Liver (tissue), 9 donors: ENCODE results near the gene DISP3. TPM values are rescaled to one million over a fixed set of nuclear protein-coding genes. Genes with fewer than 3 reads are reported as not detected.

ENCODE experiments used
- DNase-seq: peaks from one replicate; pipeline ENCODE4 v3.0.0-alpha.2; 2017; ENCODE audit warnings: low spot score
- H3K27ac ChIP-seq, 2 donors: one replicate each; pipeline ENCODE4 v1.7.0; 2013; ENCODE audit warnings: inconsistent platforms in 2 of 2, low read length in 2 of 2, control low read depth in 1 of 2, low read depth in 1 of 2, mild to moderate bottlenecking in 1 of 2
- H3K27me3 ChIP-seq, 4 donors: one replicate each; pipeline versions ENCODE4 v1.6.1 to v1.7.0; 2013; ENCODE audit warnings: low read length in 3 of 4, inconsistent platforms in 1 of 4, mild to moderate bottlenecking in 1 of 4, moderate library complexity in 1 of 4; ENCODE audit not compliant: control insufficient read depth in 4 of 4, insufficient read depth in 4 of 4
- H3K36me3 ChIP-seq, 4 donors: one replicate each; pipeline versions ENCODE4 v1.6.1 to v1.7.0; 2013; ENCODE audit warnings: low read length in 3 of 4, mild to moderate bottlenecking in 3 of 4, low read depth in 1 of 4, moderate library complexity in 1 of 4; ENCODE audit not compliant: control insufficient read depth in 4 of 4, insufficient read depth in 3 of 4
- H3K4me1 ChIP-seq, 4 donors: one replicate each; pipeline versions ENCODE4 v1.6.1 to v1.7.0; 2013; ENCODE audit warnings: low read length in 3 of 4, mild to moderate bottlenecking in 3 of 4, moderate library complexity in 1 of 4; ENCODE audit not compliant: control insufficient read depth in 4 of 4, insufficient read depth in 4 of 4
- H3K4me3 ChIP-seq, 3 donors: one replicate each; pipeline versions ENCODE4 v1.6.1 to v1.7.0; 2013; ENCODE audit warnings: low read length in 3 of 3, control low read depth in 1 of 3, low read depth in 1 of 3, mild to moderate bottlenecking in 1 of 3
- H3K9ac ChIP-seq, 2 donors: one replicate each; pipeline ENCODE4 v1.7.0; 2013; ENCODE audit warnings: low read length in 2 of 2, mild to moderate bottlenecking in 2 of 2, moderate library complexity in 2 of 2, control low read depth in 1 of 2, low read depth in 1 of 2
- H3K9me3 ChIP-seq, 4 donors: one replicate each; pipeline versions ENCODE4 v1.6.1 to v1.7.0; 2013; ENCODE audit warnings: low read length in 3 of 4; ENCODE audit not compliant: control insufficient read depth in 4 of 4
- EGR1 ChIP-seq, 2 donors: IDR thresholded peaks; 2 replicates each; pipeline ENCODE4 v1.6.1; 2016 to 2018; ENCODE audit warnings: antibody characterized with exemption in 2 of 2, low read depth in 2 of 2
- FOXA1 ChIP-seq: IDR thresholded peaks from 2 replicates; pipeline ENCODE4 v1.6.1; 2016; ENCODE audit warnings: antibody characterized with exemption
- FOXA2 ChIP-seq: IDR thresholded peaks from 2 replicates; pipeline ENCODE4 v1.6.1; 2016; ENCODE audit warnings: antibody characterized with exemption
- GABPA ChIP-seq, 2 donors: IDR thresholded peaks in 1 of 2; conservative IDR thresholded peaks in 1 of 2; 2 replicates each; pipeline ENCODE4 v1.6.1; 2016; ENCODE audit warnings: antibody characterized with exemption in 2 of 2, mild to moderate bottlenecking in 1 of 2, moderate library complexity in 1 of 2
- HNF4A ChIP-seq, 2 donors: conservative IDR thresholded peaks; 2 replicates each; pipeline ENCODE4 v1.6.1; 2016; ENCODE audit warnings: antibody characterized with exemption in 2 of 2, mild to moderate bottlenecking in 2 of 2
- HNF4G ChIP-seq: IDR thresholded peaks from 2 replicates; pipeline ENCODE4 v1.6.1; 2016; ENCODE audit warnings: antibody characterized with exemption
- JUND ChIP-seq, 2 donors: IDR thresholded peaks; 2 replicates each; pipeline ENCODE4 v1.6.1; 2016; ENCODE audit warnings: antibody characterized with exemption in 2 of 2
- NR2F2 ChIP-seq: IDR thresholded peaks from 2 replicates; pipeline ENCODE4 v1.6.1; 2016; ENCODE audit warnings: antibody characterized with exemption
- RAD21 ChIP-seq, 2 donors: IDR thresholded peaks; 2 replicates each; pipeline ENCODE4 v1.6.1; 2016; ENCODE audit warnings: antibody characterized with exemption in 2 of 2, mild to moderate bottlenecking in 2 of 2
- RXRA ChIP-seq, 2 donors: IDR thresholded peaks; 2 replicates each; pipeline ENCODE4 v1.6.1; 2017 to 2018; ENCODE audit warnings: antibody characterized with exemption in 2 of 2, mild to moderate bottlenecking in 1 of 2
- SP1 ChIP-seq: IDR thresholded peaks from 2 replicates; pipeline ENCODE4 v1.6.1; 2018; ENCODE audit warnings: antibody characterized with exemption, mild to moderate bottlenecking
- TAF1 ChIP-seq: conservative IDR thresholded peaks from 2 replicates; pipeline ENCODE4 v1.6.1; 2016; ENCODE audit warnings: antibody characterized with exemption, mild to moderate bottlenecking
- YY1 ChIP-seq: IDR thresholded peaks from 2 replicates; pipeline ENCODE4 v1.6.1; 2016; ENCODE audit warnings: antibody characterized with exemption, mild to moderate bottlenecking
- WGBS: extraction: QIAGEN DNeasy Blood & Tissue Kit; methylation state at CpG from one replicate; pipeline ENCODE4 v1.1.7; 2013; 5-methylcytosine and 5-hydroxymethylcytosine counted together
- polyA plus RNA-seq, 2 donors: library from polyadenylated mRNA; stranded (reverse) in 1 of 2; unstranded in 1 of 2; fragments of 200-250 nt in 1 of 2; fragments of >200 nt in 1 of 2; fragmentation: Nextera tagmentation in 1 of 2; extraction: Ambion mirVana in 1 of 2; gene quantifications; one replicate each; pipeline versions ENCODE4 v1.2.1 to v1.2.3, GENCODE V29; 2013 to 2015
- total RNA-seq, 2 donors: library from RNA; depleted of rRNA; stranded (reverse); fragments of >200 nt; gene quantifications; one replicate each; pipeline ENCODE4 v1.2.3, GENCODE V29; 2014
- TF ChIP-seq, protein P1 (sequence below): IDR thresholded peaks from 2 replicates; pipeline ENCODE4 v1.6.1; 2016; ENCODE audit warnings: antibody characterized with exemption
- TF ChIP-seq, protein P2 (sequence below): fragments of 150-350 bp; IDR thresholded peaks from 2 replicates; pipeline ENCODE4 v1.5.1; 2017; ENCODE audit warnings: improper control_type of control experiment, low read depth, low read length; ENCODE audit not compliant: missing input control
- TF ChIP-seq, protein P3 (sequence below): IDR thresholded peaks from 2 replicates; pipeline ENCODE4 v1.6.1; 2016; ENCODE audit warnings: antibody characterized with exemption
- TF ChIP-seq, protein P4 (sequence below): IDR thresholded peaks from 2 replicates; pipeline ENCODE4 v1.6.1; 2016; ENCODE audit warnings: antibody characterized with exemption, mild to moderate bottlenecking
- TF ChIP-seq, protein P5 (sequence below): IDR thresholded peaks from 2 replicates; pipeline ENCODE4 v1.6.1; 2016; ENCODE audit warnings: antibody characterized with exemption
- donor health status: healthy.
- donor health status: healthy.
- donor health status: healthy.
- donor health status: healthy.
- donor health status: healthy.

DISP3 gene
- total and polyA plus RNA-seq, 4 donors: 0.02 to 0.08 TPM; not detected in 2

DNA sequence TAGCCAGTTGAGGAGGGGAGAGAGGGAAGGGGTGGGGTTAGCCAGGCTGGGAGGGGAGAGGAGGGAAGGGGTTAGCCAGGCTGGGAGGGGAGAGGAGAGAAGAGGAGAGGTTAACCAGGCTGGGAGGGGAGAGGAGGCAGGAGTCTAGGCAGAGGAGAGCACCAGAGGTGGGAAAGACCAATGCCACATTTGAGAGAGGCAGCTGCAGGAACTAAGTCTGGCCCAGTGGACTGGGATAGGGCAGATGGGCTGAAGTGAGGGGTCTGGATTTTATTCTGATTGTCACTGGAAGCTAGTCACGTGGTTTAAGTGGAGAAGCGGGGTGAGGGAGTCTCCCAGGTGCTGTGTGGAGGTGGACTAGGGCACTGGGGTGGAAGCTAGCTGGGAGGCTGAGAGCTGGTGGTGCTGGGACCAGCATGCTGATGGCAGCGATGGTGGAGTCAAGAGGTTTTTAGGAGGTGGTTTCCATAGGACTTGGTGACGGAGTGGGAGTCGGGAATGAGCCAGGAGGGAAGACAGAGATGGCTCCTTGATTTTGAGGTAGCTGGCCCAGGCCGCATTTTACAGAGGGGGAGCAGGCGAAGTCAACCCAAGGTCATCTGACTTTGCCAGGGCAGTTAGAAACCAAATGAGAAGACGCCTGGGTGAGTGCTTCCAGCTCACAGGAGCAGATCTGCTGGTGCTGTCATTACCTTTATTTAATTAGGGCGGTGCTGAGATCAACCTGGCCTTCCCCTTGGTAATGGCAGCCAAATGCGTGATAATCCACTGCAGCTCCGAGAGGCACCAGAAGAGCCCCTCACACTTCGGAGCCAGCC is 42.8 kb downstream of the DISP3 start:
- 93% methylated on average over 12 of the region's 12 CpGs for WGBS
- DNase-seq: no peak
- no peak overlapping the region for H3K9ac ChIP-seq
- H3K36me3 ChIP-seq: no peaks in the 10 kb centered on the region
- no peaks in the 10 kb centered on the region for H3K4me1 ChIP-seq
- no peaks in the 10 kb centered on the region for H3K27me3 ChIP-seq
- H3K4me3 ChIP-seq: no peak overlapping the region
- no peaks in the 10 kb centered on the region for H3K9me3 ChIP-seq
- H3K27ac ChIP-seq: no peak overlapping the region
- TF ChIP-seq RXRA (IDR thresholded peaks at IDR 0.05) (no peak), HNF4A (conservative IDR thresholded peaks at IDR 0.05) (no peak), SP1 (no peak), FOXA2 (no peak), GABPA (IDR thresholded peaks at IDR 0.05 in 1 of 2, conservative IDR thresholded peaks at IDR 0.05 in 1 of 2) (no peak), HNF4G (no peak), RAD21 (IDR thresholded peaks at IDR 0.05) (no peak), FOXA1 (no peak), NR2F2 (no peak), YY1 (no peak), EGR1 (IDR thresholded peaks at IDR 0.05; ENCODE audit: low read depth in 2 of 2) (no peak), TAF1 (no peak), JUND (IDR thresholded peaks at IDR 0.05) (no peak)
- TF ChIP-seq, protein P1, sequence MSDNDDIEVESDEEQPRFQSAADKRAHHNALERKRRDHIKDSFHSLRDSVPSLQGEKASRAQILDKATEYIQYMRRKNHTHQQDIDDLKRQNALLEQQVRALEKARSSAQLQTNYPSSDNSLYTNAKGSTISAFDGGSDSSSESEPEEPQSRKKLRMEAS: no peak
- TF ChIP-seq, protein P2, sequence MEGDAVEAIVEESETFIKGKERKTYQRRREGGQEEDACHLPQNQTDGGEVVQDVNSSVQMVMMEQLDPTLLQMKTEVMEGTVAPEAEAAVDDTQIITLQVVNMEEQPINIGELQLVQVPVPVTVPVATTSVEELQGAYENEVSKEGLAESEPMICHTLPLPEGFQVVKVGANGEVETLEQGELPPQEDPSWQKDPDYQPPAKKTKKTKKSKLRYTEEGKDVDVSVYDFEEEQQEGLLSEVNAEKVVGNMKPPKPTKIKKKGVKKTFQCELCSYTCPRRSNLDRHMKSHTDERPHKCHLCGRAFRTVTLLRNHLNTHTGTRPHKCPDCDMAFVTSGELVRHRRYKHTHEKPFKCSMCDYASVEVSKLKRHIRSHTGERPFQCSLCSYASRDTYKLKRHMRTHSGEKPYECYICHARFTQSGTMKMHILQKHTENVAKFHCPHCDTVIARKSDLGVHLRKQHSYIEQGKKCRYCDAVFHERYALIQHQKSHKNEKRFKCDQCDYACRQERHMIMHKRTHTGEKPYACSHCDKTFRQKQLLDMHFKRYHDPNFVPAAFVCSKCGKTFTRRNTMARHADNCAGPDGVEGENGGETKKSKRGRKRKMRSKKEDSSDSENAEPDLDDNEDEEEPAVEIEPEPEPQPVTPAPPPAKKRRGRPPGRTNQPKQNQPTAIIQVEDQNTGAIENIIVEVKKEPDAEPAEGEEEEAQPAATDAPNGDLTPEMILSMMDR: no peak
- TF ChIP-seq, protein P3, sequence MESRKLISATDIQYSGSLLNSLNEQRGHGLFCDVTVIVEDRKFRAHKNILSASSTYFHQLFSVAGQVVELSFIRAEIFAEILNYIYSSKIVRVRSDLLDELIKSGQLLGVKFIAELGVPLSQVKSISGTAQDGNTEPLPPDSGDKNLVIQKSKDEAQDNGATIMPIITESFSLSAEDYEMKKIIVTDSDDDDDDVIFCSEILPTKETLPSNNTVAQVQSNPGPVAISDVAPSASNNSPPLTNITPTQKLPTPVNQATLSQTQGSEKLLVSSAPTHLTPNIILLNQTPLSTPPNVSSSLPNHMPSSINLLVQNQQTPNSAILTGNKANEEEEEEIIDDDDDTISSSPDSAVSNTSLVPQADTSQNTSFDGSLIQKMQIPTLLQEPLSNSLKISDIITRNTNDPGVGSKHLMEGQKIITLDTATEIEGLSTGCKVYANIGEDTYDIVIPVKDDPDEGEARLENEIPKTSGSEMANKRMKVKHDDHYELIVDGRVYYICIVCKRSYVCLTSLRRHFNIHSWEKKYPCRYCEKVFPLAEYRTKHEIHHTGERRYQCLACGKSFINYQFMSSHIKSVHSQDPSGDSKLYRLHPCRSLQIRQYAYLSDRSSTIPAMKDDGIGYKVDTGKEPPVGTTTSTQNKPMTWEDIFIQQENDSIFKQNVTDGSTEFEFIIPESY: no peak
- TF ChIP-seq, protein P4, sequence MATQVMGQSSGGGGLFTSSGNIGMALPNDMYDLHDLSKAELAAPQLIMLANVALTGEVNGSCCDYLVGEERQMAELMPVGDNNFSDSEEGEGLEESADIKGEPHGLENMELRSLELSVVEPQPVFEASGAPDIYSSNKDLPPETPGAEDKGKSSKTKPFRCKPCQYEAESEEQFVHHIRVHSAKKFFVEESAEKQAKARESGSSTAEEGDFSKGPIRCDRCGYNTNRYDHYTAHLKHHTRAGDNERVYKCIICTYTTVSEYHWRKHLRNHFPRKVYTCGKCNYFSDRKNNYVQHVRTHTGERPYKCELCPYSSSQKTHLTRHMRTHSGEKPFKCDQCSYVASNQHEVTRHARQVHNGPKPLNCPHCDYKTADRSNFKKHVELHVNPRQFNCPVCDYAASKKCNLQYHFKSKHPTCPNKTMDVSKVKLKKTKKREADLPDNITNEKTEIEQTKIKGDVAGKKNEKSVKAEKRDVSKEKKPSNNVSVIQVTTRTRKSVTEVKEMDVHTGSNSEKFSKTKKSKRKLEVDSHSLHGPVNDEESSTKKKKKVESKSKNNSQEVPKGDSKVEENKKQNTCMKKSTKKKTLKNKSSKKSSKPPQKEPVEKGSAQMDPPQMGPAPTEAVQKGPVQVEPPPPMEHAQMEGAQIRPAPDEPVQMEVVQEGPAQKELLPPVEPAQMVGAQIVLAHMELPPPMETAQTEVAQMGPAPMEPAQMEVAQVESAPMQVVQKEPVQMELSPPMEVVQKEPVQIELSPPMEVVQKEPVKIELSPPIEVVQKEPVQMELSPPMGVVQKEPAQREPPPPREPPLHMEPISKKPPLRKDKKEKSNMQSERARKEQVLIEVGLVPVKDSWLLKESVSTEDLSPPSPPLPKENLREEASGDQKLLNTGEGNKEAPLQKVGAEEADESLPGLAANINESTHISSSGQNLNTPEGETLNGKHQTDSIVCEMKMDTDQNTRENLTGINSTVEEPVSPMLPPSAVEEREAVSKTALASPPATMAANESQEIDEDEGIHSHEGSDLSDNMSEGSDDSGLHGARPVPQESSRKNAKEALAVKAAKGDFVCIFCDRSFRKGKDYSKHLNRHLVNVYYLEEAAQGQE: no peak
- TF ChIP-seq, protein P5, sequence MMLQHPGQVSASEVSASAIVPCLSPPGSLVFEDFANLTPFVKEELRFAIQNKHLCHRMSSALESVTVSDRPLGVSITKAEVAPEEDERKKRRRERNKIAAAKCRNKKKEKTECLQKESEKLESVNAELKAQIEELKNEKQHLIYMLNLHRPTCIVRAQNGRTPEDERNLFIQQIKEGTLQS: no peak
